SK-N-SH (cell line): ENCODE results near the gene LUC7L2. TPM values are rescaled to one million over a fixed set of nuclear protein-coding genes. Genes with fewer than 3 reads are reported as not detected.
"Not testable (repeated sequence)": the region's sequence is repeated elsewhere in the genome, so short reads cannot be mapped to it uniquely, and the experiment has no call there.

Experiments used
- CTCF ChIA-PET: fragments of 300-600, 350-600 bp; formaldehyde crosslinking; extraction: SDS; loops from one replicate; lab custom pipeline; 2021; lab: Yijun Ruan, JAX
- POLR2A ChIA-PET: fragments of 350-600 bp; sonication (Branson Sonifier 250); formaldehyde crosslinking; extraction: SDS; loops from one replicate; lab custom pipeline; 2020; ENCODE audit warnings: antibody characterized with exemption, inconsistent platforms; lab: Yijun Ruan, JAX
- DNase-seq: peaks from one replicate; pipeline ENCODE4 v3.0.0; 2012
- H2AFZ ChIP-seq: fragments of 200-600 bp; sonication (generic); 2 replicates; pipeline ENCODE4 v1.8.1; 2016; ENCODE audit warnings: antibody characterized with exemption, mild to moderate bottlenecking, low read depth
- H3F3A ChIP-seq: fragments of 200-600 bp; sonication (generic); replicated peaks from 2 replicates; pipeline ENCODE3; 2016; ENCODE audit warnings: antibody characterized with exemption, mild to moderate bottlenecking; ENCODE audit not compliant: insufficient read depth
- H3K27ac ChIP-seq, 2 experiments: fragments of 200-500 bp in 1 of 2; fragments of 200-600 bp in 1 of 2; sonication (Bioruptor generic) in 1 of 2; sonication (generic), shearing (Covaris generic) in 1 of 2; 2 replicates each; pipeline versions ENCODE4 v1.5.1 to v1.6.1; 2014 to 2016; ENCODE audit warnings: low read depth in 2 of 2, inconsistent platforms in 1 of 2, low read length in 1 of 2, mild to moderate bottlenecking in 1 of 2, mixed read lengths in 1 of 2
- H3K27me3 ChIP-seq: fragments of 200-600 bp; sonication (generic), shearing (Covaris generic); 2 replicates; pipeline ENCODE4 v1.6.1; 2016; ENCODE audit warnings: mixed run types; ENCODE audit not compliant: insufficient read depth
- H3K36me3 ChIP-seq, 2 experiments: fragments of 200-500 bp in 1 of 2; fragments of 200-600 bp in 1 of 2; sonication (Bioruptor generic) in 1 of 2; sonication (generic) in 1 of 2; replicated peaks in 1 of 2; 2 replicates each; pipeline versions ENCODE3 to v1.5.1; 2014 to 2016; ENCODE audit warnings: low read length in 1 of 2, mild to moderate bottlenecking in 1 of 2; ENCODE audit not compliant: insufficient read depth in 2 of 2, control insufficient read depth in 1 of 2
- H3K4me1 ChIP-seq, 2 experiments: fragments of 200-500 bp in 1 of 2; fragments of 200-600 bp in 1 of 2; sonication (Bioruptor generic) in 1 of 2; sonication (generic), shearing (Covaris generic) in 1 of 2; 2 replicates each; pipeline versions ENCODE4 v1.5.1 to v1.6.1; 2014 to 2016; ENCODE audit warnings: low read depth in 1 of 2, low read length in 1 of 2, mixed run types in 1 of 2; ENCODE audit not compliant: insufficient read depth in 2 of 2, control insufficient read depth in 1 of 2
- H3K4me2 ChIP-seq: fragments of 200-600 bp; sonication (generic), shearing (Covaris generic); 2 replicates; pipeline ENCODE4 v1.6.1; 2017; ENCODE audit warnings: mixed run types
- H3K4me3 ChIP-seq, 2 experiments: fragments of 200-500 bp in 1 of 2; fragments of 200-600 bp in 1 of 2; sonication (Bioruptor generic) in 1 of 2; sonication (generic), shearing (Covaris generic) in 1 of 2; 2 replicates each; pipeline versions ENCODE4 v1.5.1 to v1.8.1; 2014 to 2016; ENCODE audit warnings: low read depth in 2 of 2, inconsistent platforms in 1 of 2, low read length in 1 of 2, mild to moderate bottlenecking in 1 of 2, mixed read lengths in 1 of 2, moderate library complexity in 1 of 2
- H3K79me2 ChIP-seq: fragments of 200-600 bp; sonication (generic); 2 replicates; pipeline ENCODE4 v1.8.1; 2017; ENCODE audit warnings: mild to moderate bottlenecking; ENCODE audit not compliant: insufficient read depth
- H3K9ac ChIP-seq: fragments of 200-600 bp; sonication (generic); 2 replicates; pipeline ENCODE4 v1.6.1; 2017; ENCODE audit warnings: mixed run types
- H3K9me2 ChIP-seq: fragments of 200-600 bp; sonication (generic); 2 replicates; pipeline ENCODE4 v1.6.1; 2017; ENCODE audit warnings: mixed run types
- H3K9me3 ChIP-seq: fragments of 200-600 bp; sonication (generic); 2 replicates; pipeline ENCODE4 v1.6.1; 2017; ENCODE audit warnings: mixed run types, mild to moderate bottlenecking, moderate library complexity
- H4K20me1 ChIP-seq: fragments of 200-600 bp; sonication (generic); 2 replicates; pipeline ENCODE4 v1.6.1; 2017; ENCODE audit warnings: mild to moderate bottlenecking, mixed run types; ENCODE audit not compliant: insufficient read depth
- EP300 ChIP-seq, 2 experiments: IDR thresholded peaks; 2 replicates each; pipeline versions ENCODE4 v1.4.0 to v1.6.1; 2012; ENCODE audit warnings: borderline replicate concordance in 1 of 2, low read depth in 1 of 2, low read length in 1 of 2
- FOSL2 ChIP-seq: IDR thresholded peaks from 2 replicates; pipeline ENCODE4 v1.4.0; 2012; ENCODE audit warnings: low read depth, mild to moderate bottlenecking, moderate library complexity, borderline replicate concordance
- FOXM1 ChIP-seq: IDR thresholded peaks from 2 replicates; pipeline ENCODE4 v1.4.0; 2012; ENCODE audit warnings: low read depth, mild to moderate bottlenecking
- JUND ChIP-seq: IDR thresholded peaks from 2 replicates; pipeline ENCODE4 v1.4.0; 2012
- MAX ChIP-seq: IDR thresholded peaks from 2 replicates; pipeline ENCODE4 v1.4.0; 2012; ENCODE audit warnings: low read depth
- MEF2A ChIP-seq: IDR thresholded peaks from 2 replicates; pipeline ENCODE4 v1.4.0; 2012; ENCODE audit warnings: low read depth, borderline replicate concordance
- MXI1 ChIP-seq: IDR thresholded peaks from 2 replicates; pipeline ENCODE4 v1.6.1; 2012; ENCODE audit warnings: mild to moderate bottlenecking, low read depth, low read length, improper control_type of control experiment
- RCOR1 ChIP-seq: fragments of 150-350 bp; IDR thresholded peaks from 2 replicates; pipeline ENCODE4 v1.6.1; 2017; ENCODE audit warnings: antibody characterized with exemption, low read length
- RFX5 ChIP-seq: IDR thresholded peaks from 2 replicates; pipeline ENCODE4 v1.6.1; 2012; ENCODE audit warnings: mild to moderate bottlenecking, improper control_type of control experiment, low read length
- RXRA ChIP-seq: IDR thresholded peaks from 2 replicates; pipeline ENCODE4 v1.4.0; 2012; ENCODE audit warnings: low read depth, mild to moderate bottlenecking, borderline replicate concordance
- SIN3A ChIP-seq: IDR thresholded peaks from 2 replicates; pipeline ENCODE4 v1.6.1; 2012; ENCODE audit warnings: low read depth, mild to moderate bottlenecking, low read length, moderate library complexity, borderline replicate concordance
- SMC3 ChIP-seq: IDR thresholded peaks from 2 replicates; pipeline ENCODE4 v1.6.1; 2012; ENCODE audit warnings: low read depth, low read length, improper control_type of control experiment
- TAF1 ChIP-seq: IDR thresholded peaks from 2 replicates; pipeline ENCODE4 v1.6.1; 2012; ENCODE audit warnings: low read depth, mild to moderate bottlenecking, low read length, moderate library complexity, borderline replicate concordance
- ZBTB33 ChIP-seq: IDR thresholded peaks from 2 replicates; pipeline ENCODE4 v1.4.0; 2012; ENCODE audit warnings: low read depth, borderline replicate concordance
- WGBS: methylation state at CpG from one replicate; pipeline ENCODE4 v1.1.6; 2017; ENCODE audit warnings: low lambda C conversion rate; 5-methylcytosine and 5-hydroxymethylcytosine counted together
- polyA plus RNA-seq, 3 experiments: library from polyadenylated mRNA; depleted of rRNA; stranded (reverse); fragments of >200 nt; gene quantifications; 2 replicates each; pipeline ENCODE4 v1.2.3, GENCODE V29; 2012

LUC7L2 gene
- polyA plus RNA-seq, 1 of the 3 experiments (the other 2 are of a cell fraction), result 45.7 TPM

GRCh38 chr7:139407555-139407954 is 47.9 kb downstream of the LUC7L2 start:
- H3K9me2 ChIP-seq, result no peaks in the 10 kb centered on the region
- H3K27me3 ChIP-seq, result no peaks in the 10 kb centered on the region
- peaks cover 28% of the 10 kb centered on the region for H3F3A ChIP-seq
- peaks cover 64% of the 10 kb centered on the region for H3K79me2 ChIP-seq
- ChIA-PET CTCF (interaction anchor here (1.5 to 2.0 kb wide), 3 partner anchors 12 to 48 kb away, joined by 3 to 9 read pairs (median 3); partner anchors contain the start of gene LUC7L2), POLR2A (no interaction called here)
- WGBS, result 96% methylated on average over 1 of the region's 1 CpG
- DNase-seq, result no peak
- peaks cover 82 to 97% of the 10 kb centered on the region in 2 experiments for H3K36me3 ChIP-seq
- H3K9me3 ChIP-seq, result no peaks in the 10 kb centered on the region
- H3K27ac ChIP-seq, result no peak overlapping the region
- no peak overlapping the region for H2AFZ ChIP-seq
- no peaks in the 10 kb centered on the region for H4K20me1 ChIP-seq
- no peak overlapping the region for H3K4me2 ChIP-seq
- H3K9ac ChIP-seq, result no peak overlapping the region
- H3K4me1 ChIP-seq, result no peaks in the 10 kb centered on the region
- TF ChIP-seq FOXM1 (no peak), MXI1 (no peak), JUND (no peak), ZBTB33 (no peak), SIN3A (no peak), MEF2A (no peak), RXRA (no peak), RFX5 (no peak), SMC3 (no peak), TAF1 (no peak), MAX (no peak), FOSL2 (no peak), RCOR1 (no peak), EP300 (IDR thresholded peaks at IDR 0.05; ENCODE audit: borderline replicate concordance in 1 of 2, low read depth in 1 of 2, low read length in 1 of 2) (no peak)
- no peak overlapping the region for H3K4me3 ChIP-seq

DNA sequence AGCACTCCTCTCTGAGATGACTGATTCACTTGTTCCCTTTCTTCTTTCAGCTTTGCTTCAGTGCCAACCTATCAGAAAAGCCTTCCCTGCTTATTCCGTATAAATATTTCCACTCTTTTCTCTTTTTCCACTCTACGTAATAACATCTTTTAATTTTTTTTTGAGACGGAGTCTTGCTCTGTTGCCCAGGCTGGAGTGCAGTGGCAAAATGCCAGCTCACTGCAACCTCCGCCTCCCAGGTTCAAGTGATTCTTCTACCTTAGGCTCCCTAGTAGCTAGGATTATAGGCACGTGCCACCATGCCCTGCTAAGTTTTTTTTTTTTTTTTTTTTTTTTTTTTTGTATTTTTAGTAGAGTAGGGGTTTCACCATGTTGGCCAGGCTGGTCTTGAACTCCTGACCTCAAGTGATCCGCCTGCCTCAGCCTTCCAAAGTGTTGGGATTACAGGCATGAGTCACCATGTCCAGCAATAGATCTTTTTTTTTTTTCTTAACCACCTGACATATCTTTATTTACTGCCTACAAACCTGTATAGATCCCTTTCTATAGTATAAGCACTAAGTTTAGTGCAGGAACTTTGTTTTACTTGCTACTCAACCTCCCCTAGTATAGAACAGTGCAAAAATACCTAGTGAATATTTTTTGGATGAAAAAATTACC is 55.2 kb downstream of the LUC7L2 start:
- H3K9me3 ChIP-seq, H3K4me1 ChIP-seq, H3K4me2 ChIP-seq, H3K27me3 ChIP-seq, POLR2A ChIA-PET, DNase-seq, H3K9ac ChIP-seq, H2AFZ ChIP-seq, H3K27ac ChIP-seq, H4K20me1 ChIP-seq, H3K4me3 ChIP-seq, H3K9me2 ChIP-seq: not testable (repeated sequence)
- H3K36me3 ChIP-seq, result peaks cover 83 to 95% of the 10 kb centered on the region in 2 experiments
- H3F3A ChIP-seq, result peaks cover 32% of the 10 kb centered on the region
- TF ChIP-seq FOSL2, result peak; percentile 14; the same call in 1 of the 2 replicates
- 90% methylated on average over 6 of the region's 6 CpGs for WGBS
- peaks cover 64% of the 10 kb centered on the region for H3K79me2 ChIP-seq
- CTCF ChIA-PET, result interaction anchor here (0.8 to 1.7 kb wide), 3 partner anchors 12 to 34 kb away, joined by 3 to 8 read pairs (median 3); no protein-coding TSS in a partner anchor
